ENCODE measurements around the gene CEP164.

DNA sequence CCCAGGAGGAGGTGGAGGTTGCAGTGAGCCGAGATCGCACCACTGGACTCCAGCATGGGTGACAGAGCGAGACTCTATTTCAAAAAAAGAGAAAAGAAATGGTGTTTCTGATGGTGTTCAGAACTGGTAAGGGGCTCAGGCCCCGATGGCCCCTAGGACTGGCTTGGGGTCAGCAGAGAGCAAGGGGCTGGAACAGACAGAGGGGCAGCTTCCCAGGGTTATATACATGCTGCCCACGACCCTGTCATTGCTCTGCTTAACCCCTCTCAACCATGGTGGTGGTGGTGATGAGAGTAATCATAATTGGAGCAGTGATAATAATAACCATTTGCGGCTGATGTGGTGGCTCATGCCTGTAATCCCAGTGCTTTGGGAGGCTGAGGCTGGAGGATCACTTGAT is 79.4 kb downstream of the CEP164 start:
- TF ChIP-seq, protein P1, sequence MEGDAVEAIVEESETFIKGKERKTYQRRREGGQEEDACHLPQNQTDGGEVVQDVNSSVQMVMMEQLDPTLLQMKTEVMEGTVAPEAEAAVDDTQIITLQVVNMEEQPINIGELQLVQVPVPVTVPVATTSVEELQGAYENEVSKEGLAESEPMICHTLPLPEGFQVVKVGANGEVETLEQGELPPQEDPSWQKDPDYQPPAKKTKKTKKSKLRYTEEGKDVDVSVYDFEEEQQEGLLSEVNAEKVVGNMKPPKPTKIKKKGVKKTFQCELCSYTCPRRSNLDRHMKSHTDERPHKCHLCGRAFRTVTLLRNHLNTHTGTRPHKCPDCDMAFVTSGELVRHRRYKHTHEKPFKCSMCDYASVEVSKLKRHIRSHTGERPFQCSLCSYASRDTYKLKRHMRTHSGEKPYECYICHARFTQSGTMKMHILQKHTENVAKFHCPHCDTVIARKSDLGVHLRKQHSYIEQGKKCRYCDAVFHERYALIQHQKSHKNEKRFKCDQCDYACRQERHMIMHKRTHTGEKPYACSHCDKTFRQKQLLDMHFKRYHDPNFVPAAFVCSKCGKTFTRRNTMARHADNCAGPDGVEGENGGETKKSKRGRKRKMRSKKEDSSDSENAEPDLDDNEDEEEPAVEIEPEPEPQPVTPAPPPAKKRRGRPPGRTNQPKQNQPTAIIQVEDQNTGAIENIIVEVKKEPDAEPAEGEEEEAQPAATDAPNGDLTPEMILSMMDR (IDR thresholded peaks at IDR 0.05), result no peak
- TF ChIP-seq POLR2A (IDR thresholded peaks at IDR 0.05), result no peak

All from lower leg skin (tissue), 3 donors.